ENCODE measurements around the gene RNF222.

DNA sequence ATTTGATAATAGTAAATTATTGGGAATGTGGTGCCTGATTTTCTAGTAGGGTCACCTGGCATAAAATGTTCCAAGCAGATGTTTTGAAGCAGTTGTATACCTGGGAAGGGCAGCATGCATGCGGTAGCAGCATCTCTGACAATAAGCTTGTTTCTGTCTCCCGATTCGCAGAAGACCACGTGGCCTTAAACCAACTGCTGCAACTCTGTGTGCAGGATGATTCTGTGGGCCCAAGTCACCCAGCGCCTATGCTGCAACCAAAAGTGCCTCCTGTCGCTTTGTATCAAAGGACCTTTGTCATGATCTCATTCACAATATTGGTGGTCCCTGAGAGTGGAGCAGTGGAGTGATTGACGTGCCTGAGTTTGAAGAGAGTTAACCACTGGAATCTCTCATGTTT lies 46.1 kb upstream of the RNF222 start:
- TF ChIP-seq, protein P1, sequence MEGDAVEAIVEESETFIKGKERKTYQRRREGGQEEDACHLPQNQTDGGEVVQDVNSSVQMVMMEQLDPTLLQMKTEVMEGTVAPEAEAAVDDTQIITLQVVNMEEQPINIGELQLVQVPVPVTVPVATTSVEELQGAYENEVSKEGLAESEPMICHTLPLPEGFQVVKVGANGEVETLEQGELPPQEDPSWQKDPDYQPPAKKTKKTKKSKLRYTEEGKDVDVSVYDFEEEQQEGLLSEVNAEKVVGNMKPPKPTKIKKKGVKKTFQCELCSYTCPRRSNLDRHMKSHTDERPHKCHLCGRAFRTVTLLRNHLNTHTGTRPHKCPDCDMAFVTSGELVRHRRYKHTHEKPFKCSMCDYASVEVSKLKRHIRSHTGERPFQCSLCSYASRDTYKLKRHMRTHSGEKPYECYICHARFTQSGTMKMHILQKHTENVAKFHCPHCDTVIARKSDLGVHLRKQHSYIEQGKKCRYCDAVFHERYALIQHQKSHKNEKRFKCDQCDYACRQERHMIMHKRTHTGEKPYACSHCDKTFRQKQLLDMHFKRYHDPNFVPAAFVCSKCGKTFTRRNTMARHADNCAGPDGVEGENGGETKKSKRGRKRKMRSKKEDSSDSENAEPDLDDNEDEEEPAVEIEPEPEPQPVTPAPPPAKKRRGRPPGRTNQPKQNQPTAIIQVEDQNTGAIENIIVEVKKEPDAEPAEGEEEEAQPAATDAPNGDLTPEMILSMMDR (IDR thresholded peaks at IDR 0.05) = no peak
- TF ChIP-seq POLR2A (IDR thresholded peaks at IDR 0.05) = no peak

Measured in uterus (tissue), 2 donors.